Measurements from ENCODE around the gene CAMTA1.

The CAMTA1 gene

DNA sequence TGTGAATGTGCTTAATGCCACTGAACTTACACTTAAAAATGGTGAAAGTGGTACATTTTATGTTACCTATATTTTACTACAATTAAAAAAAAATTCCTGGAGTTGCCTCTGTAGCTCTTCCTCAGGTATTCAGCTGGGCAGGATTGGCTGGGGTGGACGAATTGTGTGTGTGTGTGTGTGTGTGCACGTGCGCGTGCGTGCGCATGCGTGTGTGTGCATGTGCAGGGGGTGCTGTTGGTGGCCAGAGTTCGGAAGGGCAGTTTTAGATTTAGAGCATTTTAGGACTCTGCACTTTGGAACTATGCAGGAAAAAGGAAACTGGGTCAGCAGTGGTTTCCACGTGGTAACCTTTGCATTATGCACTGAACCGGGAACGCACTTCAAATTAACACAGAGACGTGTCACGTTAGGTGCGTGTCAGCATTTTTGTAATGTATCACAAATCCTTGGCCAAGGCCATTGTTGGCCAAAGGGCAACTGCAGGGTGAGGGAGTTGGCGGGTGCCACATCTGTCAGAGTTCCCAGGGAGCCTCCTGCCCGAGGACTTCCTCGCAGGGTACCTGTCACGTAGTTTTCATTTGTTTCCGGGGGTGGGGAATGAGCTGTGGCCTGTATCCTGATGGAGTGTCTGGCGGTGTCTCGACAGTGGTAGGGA lies 312.8 kb downstream of the CAMTA1 start:
- DNase-seq: no peak

DNA sequence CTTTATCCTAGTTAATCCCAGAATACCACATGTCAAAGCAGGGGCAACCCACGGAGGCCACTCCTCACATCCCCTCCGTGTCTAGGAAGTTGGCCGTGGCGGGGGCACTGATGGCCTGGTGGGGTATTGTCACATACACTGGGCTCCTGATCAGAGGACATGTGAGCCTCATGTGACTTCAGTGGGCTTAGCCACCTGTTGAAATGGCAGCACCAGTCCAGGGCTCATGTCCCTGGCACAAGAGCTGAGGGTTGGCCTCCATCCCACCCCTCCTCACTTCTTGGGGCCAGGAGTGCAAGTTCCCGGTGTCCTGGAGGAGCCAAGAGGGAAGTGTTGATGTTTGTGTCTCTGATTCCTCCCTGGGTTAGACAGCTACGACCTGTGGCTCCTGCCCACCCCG lies 313.4 kb downstream of the CAMTA1 start:
- no peak for DNase-seq

DNA sequence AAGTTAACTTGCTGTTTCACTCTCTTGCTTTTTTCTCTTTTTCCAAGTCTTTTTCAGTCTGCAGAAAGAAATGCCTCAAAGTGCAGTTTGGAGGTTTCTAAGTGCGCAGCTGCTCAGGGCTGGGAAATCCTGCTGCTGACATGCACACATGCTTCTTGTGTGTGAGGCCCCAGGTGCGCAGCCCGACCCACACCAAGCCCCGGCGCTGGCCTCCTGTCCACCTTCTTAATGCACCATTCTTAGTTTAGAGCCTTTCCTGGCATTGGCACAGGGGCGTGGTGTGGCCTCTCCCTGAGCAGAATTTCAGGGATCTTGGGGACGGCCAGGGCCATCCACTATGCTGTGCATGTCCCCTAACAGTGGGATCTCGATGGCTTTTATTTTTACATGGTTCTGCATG lies 315.2 kb downstream of the CAMTA1 start:
- no peak for DNase-seq

GRCh38 chr1:7101187-7101586 lies 315.9 kb downstream of the CAMTA1 start:
- no peak for DNase-seq

DNA sequence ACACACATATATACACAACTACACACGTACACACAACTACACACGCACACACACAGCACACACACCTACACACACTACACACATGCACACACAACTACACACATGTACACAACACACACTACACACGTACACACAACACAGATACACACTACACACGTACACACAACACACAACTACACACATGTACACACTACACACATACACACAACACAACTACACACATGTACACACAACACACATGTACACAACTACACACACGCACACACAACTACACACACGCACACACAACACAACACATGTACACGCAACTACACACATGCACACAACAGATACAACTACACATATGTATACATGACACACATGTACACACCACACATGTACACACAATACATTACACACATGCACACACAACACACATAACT lies 318.1 kb downstream of the CAMTA1 start:
- no peak for DNase-seq

- DNase-seq: no peak
Observed at GRCh38 chr1:7103874-7104273, 318.6 kb downstream of the CAMTA1 start.

- no peak for DNase-seq
Observed at GRCh38 chr1:7104339-7104738, 319.1 kb downstream of the CAMTA1 start.

DNA sequence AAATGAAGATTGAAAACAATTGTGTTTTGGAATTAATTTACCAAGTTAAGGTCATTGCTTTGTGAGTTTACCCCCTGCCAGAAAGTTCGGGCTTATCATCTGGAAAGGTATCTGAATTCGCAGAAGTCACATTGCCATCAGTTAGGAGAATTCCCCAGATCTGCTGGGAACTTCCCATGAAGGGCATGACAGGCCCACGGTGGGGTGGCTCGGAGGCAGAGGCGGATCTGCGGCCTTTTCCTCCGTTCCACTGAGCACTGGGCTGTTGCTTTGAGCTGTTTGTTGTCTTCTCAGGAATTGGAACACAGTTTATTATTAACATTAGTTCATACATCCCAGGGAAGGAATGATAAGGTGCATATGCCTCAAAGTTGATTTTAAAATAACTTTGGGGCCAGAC lies 320.0 kb downstream of the CAMTA1 start:
- no peak for DNase-seq

DNA sequence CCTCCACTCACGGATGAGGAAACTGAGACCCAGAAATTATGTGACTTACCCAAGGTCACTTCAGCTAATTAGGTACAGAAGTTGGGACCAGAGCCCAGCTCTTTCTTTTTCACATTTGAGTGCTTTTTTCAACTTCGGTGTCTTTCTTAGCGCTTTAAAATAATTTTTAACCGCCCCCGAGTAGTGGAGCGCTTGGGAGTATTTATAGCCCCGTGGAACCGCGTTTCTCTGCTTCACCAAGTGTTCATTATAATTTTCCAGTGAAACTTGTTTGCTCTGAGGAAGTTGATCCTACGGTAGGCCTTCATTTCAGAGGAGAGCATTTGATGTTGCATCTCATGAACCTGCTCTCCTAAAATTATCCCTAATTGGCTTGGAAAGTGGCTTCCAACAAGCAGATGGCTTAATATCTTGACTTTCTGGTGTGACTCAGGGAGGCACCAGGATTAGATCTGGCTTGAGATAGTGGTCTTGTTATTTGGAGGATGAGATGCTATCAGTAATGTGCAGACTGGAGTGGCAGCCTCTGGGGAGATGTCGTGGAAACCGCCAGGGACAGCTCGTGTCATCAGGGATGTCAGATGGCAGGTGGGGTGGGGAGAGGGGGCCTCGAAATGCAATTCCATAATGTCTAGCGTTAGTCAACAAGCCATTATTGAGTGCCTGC lies 321.3 kb downstream of the CAMTA1 start:
- no peak for DNase-seq

DNA sequence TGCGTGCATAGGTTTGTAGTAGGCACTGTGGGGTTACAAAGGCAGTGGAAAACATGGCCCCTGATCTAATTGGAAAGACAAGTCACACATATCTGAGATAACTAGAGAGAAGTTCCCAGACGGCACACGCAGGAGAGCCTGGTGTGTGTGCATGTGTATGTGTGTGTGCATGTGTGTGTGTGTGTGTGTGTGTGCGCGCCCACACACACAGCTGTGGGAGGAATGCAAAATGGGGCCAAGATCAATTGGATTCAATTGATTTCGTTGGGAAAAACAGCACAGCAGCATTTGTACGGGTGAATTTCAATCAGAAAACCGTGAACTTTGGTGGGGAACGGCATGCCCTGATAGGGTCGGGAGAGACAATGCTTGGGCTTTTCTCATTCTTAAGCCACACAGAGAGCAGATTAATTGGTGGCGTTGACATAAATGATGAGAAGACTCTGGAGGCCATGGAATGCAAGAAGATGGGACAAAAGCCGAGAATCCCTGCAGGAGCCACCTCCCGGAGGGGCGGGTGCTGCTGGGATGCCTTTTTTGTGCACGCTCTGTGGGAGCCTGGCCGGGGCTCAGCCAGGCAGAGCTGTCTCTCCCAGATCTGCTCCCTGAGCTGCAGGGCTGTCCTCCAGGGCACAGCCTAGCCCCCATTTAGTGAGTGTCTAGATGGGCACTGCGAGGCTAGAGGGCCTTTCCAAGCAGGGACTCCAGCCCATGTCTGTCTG lies 322.0 kb downstream of the CAMTA1 start:
- DNase-seq: no peak

GRCh38 chr1:7108251-7108650 lies 323.0 kb downstream of the CAMTA1 start:
- no peak for DNase-seq

DNA sequence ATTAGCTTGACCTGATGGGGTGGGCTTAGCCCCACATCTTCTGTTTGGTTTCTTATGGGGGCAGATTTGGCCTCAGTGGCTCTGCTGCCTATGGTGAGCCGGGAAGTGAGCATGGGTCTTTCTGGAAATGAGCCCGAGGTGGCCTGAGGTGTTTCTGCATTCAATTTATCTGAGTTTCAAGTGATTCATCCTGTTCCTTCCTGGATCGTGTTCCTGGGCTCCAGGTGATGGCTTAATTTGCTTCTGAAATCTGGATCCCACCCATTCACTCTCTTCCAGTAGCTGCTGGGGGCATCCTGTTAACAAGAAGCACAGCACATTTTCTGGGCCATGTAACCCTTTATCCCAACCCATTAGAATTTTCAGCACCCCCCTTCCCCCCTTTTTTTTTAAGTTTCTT lies 324.6 kb downstream of the CAMTA1 start:
- no peak for DNase-seq

- DNase-seq: no peak
Observed at GRCh38 chr1:7110321-7110720, 325.1 kb downstream of the CAMTA1 start.

GRCh38 chr1:7111853-7112252 lies 326.6 kb downstream of the CAMTA1 start:
- no peak for DNase-seq

- no peak for DNase-seq
Observed at GRCh38 chr1:7113136-7113535, 327.9 kb downstream of the CAMTA1 start.

DNA sequence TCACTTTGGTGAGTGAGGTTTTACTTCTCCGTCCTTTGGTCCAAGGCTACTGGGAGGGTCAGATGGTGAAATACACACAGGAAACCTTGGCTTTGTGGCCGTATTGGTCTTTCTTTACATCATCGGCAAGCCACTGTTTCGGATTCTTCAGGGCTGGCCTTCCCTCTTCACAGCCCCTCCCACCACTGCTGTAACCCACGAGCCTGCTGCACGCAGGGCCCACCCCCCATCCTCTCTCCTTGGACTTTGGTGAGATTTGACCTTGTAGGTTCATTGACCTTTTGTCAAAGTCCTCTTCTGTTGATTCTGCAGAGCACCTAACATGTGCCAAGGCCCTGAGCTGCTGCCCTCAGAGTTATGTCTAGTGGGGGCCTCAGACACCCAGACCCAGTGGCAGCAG lies 328.6 kb downstream of the CAMTA1 start:
- no peak for DNase-seq

DNA sequence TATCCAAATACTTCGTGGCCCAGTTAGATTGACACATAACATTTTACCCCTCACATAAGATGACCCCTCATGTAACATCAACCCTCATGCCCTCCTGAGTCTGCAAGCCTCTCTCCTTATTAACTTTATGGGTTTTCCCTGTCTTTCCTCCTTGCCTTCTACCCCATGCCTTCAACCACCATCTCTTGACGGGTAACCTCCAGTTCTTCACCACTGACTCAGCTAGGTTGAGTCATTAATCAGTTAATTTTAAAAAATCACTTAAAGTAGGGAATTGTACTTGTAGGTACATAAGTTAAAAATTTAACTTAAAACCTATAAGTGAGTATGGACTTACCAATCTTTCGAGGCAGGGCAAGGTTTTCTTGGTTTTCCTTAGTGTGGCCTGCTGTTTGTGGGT lies 330.7 kb downstream of the CAMTA1 start:
- DNase-seq: no peak

DNA sequence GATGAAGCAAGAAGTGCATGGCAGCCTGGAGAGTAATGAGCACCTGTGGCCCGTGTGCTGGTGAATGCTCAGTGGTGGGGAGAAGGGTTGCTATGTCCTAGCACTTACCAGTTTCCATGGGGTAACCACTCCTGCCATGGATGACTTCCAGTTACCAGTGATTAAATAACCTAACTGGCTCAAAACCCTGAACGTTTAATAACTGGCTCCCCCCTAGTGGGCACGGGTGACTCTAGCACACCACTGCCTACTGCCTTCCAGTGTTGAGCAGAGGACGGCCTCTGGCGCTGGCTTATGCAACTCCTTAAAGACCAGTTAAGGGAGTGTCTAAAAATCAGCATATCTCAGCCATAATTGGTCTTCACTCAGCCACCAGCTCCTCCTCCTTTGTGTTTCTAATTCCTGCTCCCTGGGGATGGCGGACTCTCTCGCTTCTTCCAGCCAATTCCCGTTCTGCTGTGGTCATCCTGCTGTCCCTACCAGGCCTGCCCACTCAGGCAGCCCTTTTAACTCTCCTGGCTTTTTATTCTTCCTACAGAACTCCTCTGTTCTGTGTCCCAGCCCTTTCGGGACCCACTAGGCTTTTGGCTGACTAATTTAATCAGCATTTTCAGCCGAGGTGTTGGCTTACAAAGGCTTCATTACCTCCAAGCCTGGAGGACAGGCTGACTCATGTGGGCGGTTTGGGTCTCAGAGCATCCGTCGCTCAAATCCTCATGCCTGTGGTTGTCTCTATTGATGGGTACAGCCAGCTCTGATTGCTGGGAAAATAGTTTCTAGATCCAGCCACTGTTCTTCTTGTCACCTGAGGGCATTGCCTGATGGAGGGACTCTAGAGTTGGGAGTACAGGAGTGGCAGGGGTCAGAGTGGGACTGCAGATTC lies 332.4 kb downstream of the CAMTA1 start:
- DNase-seq: no peak

GRCh38 chr1:7119156-7119555 lies 333.9 kb downstream of the CAMTA1 start:
- no peak for DNase-seq

- no peak for DNase-seq
Observed at GRCh38 chr1:7120863-7121621, 335.8 kb downstream of the CAMTA1 start.

- no peak for DNase-seq
Observed at GRCh38 chr1:7121622-7121988, 336.4 kb downstream of the CAMTA1 start.

DNA sequence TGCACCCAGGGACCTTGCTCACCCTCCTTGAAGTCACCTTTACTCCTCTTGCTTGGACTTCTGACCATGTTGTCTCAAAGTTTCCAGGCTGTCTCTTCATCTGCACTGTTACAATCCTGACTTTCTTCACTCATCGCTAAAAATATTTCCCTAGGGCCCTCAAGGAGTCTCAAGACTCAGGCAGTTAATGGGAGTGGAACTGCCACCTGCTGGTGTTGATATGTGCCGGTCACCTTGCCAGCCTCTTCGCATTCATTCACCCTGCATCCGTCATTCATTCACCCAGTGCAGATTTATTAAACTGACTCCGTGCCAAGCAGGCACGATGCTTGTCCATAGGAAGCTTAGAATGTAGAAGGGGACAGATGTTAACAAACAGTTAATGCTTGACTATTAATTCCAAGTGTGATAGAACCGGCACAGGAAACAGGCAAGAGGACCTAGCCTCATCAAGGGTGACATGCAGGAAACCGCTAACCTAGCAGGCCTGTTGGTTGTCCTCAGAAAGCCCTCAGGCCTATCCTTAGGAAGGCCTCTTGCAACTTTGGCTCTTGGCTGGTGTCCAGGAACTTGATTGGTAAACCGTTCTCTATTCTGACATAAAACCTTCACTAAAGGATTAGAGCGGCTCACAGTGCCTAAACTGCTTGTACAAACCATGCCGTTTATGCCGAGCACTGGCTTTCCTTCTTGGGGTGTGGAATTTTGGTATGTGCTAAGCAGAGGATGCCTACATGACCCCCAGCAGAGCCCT lies 342.2 kb downstream of the CAMTA1 start:
- no peak for DNase-seq

Measured in NCI-H510A (cell line).